Measurements from ENCODE around the gene MEDAG.

MEDAG gene

DNA sequence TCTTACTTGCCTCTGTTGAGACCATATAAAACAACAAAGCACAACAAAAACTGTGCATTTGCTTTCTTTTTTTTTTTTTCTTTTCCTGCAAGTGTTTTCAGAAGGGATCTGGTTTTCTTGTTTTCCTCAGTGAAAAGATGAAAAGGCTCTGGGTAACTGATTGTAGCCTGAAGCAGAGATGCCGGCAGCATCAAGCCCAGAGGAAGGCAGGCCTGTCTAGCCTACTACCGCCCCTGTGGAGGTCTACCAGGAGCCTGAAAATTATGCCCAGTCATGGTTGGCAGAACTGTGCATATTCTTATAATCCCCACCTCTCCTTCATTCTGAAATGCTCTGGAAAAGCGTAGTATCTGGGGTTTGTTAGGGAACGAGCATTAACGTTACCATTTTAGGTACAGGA lies 32.6 kb upstream of the MEDAG start:
- FAIRE-seq = no peak

DNA sequence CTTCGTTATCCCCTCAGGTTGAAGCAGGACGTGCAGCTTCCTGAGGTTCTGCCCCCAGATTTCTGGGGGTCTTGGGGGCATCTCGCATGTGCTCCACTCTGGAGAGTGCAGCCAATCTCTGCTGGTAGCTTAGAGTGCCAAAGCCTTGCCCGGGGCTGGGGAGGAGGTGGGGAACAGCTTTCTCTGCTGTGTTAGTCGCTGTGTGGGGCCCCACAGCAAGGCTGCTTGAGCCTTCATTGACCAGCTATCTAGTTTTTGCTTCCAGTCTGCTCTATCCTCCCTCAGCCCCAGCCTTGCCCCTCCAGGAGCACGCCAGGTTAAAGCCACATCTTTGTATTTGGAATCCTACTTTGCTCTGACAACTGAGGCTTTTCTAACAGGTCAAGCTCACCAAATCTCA lies 32.0 kb upstream of the MEDAG start:
- no peak for FAIRE-seq

- no peak for FAIRE-seq
These were observed 31.5 kb upstream of the MEDAG start for GRCh38 chr13:30874561-30874960.

DNA sequence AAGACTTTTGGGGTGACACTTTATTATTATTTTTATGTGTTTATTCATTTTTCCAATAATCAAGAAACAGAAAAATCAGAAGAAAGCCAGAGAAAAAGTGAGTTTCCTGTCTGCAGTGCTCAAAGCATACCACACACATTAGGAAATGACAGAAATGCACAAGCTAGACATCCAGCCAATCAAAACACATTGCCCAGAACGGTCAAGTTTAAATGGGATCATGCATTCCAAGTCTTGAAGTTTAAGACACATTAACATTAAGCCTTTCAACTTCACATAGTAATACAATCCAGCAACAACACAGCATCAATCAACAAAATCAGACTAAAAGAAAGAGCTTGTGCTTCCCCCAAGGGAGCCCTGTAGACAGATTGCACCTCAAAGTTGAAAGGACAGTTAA lies 28.7 kb upstream of the MEDAG start:
- no peak for FAIRE-seq

GRCh38 chr13:30880151-30880855 lies 25.8 kb upstream of the MEDAG start:
- no peak for FAIRE-seq

GRCh38 chr13:30880856-30881155 lies 25.3 kb upstream of the MEDAG start:
- FAIRE-seq = no peak

GRCh38 chr13:30881191-30881651 lies 24.9 kb upstream of the MEDAG start:
- FAIRE-seq = no peak

GRCh38 chr13:30882026-30882850 lies 23.8 kb upstream of the MEDAG start:
- no peak for FAIRE-seq

DNA sequence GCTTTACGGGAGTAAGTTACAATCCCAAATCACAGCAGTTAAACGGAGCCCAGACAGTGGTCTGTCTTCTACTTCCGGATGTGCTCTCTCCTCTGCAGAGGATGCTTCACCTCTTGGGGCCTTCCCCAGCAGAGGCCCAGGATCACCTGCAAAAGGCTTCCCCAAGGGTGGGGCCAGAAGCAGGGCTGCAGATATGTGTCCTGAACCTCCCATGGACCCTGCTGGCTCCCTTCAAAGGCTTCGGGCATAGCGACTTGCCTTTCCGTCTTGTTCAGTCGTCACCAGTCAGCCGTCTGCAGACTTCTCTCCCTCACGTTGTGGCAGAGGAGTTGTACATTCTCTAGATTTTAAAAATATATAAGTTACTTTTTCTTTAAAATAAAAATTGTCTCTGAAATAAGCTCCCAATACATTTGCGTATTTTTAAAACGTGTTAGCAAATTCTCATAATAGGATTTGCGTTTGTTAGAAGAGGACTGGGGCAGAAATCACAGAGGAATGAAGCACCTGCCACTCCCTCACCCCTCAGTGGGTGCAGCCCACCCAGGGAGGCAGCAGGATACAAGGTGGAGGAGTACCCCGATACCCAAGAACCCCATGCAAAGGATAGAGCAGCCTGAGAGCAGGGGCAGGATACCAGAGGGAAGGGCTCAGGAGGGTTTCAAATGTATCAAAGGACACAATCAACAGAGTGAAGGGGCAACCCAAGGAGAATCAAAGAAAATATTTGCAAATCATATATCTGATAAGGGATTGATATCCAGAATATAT lies 22.9 kb upstream of the MEDAG start:
- no peak for FAIRE-seq

- FAIRE-seq = no peak
These were observed 21.5 kb upstream of the MEDAG start for GRCh38 chr13:30884543-30884942.

DNA sequence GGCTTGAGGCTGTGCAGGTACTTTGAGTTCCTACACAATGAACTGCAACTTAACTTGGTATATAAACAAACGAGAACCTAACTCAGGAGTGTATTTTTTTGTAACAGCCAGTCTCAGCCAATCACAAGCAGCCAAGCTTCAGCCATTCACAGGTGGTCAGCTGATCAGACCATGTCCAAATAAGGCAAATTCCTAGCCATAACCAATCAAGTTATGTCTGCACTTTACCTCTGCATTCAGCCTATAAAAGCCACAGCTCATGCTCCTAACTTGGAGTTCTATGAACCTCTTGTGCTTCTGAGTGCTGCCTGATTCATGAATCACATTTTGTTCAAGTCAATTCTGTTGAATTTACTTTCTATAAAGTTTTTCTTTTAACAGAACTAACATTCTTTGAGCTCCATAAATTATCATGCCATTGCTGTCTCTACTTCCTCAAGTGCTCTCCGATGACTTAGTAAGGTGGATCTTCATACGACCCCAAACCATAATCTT lies 16.8 kb upstream of the MEDAG start:
- no peak for FAIRE-seq

DNA sequence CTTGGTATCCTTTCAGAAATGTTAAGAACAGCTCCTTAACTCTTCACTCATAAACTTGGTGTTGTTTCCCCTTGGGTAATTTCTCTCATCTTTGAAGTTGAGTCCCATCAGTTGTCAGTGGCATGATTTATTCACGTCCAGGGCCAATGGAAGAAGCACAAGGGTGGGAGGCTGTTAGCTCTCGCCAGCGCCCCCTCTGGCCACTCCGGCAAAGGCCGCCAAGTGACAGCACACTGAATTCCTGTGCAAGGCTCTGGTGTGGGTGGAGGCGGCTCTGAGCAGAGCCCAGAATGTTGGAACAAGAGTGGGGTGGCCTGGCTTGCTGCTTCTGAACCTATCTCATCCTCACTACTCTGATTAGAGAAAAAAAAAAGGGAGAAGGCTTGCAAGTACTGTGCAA lies 13.1 kb upstream of the MEDAG start:
- FAIRE-seq = no peak

DNA sequence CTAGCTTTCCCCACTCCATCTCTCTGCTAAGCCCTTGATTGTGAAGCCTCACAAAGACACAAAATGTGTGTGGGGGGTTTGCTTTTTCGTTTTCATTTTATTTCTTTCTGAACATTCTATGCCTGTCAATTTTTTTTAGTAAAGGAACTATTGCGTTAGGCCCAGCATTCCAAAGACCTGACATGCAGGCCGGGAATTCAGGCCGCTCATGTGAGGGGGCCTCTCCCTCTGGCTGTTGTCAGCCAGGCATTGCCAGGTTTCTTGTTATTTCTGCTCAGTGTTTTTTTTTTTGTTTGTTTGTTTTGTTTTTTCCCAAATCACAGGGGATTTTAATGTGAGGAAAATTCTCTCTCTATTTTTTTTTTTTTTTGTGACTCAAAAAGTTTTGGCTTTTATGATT lies 10.3 kb upstream of the MEDAG start:
- FAIRE-seq = no peak

DNA sequence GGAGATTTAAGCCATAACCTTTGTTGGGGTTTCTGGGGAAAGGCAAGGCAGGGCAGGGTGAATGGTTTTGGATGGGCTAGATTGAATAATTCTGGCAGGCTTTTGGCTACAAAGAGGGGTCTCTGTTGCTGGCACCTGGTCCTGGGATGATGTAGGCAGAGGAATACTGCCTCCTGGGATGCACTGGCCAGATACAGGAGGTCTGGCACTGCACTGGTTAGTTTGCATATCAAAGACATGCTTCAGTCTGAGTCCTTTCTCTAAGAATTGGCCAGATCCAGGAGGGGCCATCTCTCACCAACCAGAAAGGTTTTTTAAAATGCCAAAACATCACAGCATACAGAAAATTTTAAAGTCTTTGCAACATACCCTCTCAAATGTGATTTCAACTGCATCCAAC lies 8.0 kb upstream of the MEDAG start:
- no peak for FAIRE-seq

- FAIRE-seq = no peak
These were observed 7.3 kb upstream of the MEDAG start for GRCh38 chr13:30898678-30899241.

GRCh38 chr13:30900436-30900835 lies 5.6 kb upstream of the MEDAG start:
- FAIRE-seq = no peak

DNA sequence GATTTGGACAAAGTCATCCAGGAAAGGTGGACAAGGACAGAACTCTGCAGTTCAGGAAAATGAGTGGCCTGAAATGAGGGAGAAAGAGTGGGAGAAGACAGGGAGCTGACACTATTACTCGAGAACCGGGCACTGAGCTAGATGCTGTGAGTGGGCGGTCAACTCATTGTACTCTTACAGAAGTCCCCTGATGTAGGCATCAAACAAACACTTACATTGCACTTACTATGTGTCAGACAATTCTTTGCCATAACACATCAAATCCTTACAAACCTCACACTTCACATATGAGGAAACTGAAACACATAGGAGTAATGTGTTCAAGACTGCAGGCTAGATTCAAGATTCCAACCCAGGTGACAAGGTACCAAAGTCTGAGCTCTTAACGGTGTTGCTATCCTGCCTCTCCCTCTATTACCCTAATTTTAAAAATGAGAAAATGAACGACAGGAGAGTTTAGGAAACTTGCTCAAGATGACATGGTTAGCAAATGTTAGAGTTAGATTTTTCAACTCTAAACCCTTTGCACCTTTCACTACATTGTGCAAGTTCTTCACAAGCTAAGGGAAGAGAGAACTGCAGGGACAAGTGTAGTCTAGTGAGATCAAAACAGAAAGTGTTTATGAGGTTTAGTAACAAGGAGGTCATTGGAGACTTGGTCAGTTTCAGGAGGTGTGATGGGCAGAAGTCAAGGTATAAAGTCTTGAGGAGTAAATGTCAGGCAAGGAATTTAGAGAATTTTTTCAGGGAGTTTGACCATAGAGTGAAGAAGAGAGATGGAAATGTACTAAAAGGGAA lies 4.9 kb upstream of the MEDAG start:
- no peak for FAIRE-seq

DNA sequence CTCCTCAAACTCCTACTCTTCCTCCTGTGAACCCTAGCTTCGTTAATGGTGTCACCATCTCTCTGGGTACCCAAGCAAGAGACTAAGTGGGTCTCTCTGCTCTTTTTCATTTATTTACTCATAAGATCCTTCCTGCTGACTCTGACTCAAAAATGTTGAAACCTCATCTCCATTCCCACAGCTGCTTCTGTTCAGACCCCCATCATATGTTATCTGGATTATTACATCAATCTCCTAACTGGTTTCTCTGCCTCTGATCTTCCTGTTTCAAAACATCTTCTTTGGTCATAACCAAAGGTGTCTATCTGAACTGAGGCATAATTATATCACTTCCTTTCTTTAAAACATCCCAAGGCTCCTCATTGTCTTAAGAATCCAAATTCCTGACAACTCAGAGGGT lies 2.0 kb upstream of the MEDAG start:
- no peak for FAIRE-seq

DNA sequence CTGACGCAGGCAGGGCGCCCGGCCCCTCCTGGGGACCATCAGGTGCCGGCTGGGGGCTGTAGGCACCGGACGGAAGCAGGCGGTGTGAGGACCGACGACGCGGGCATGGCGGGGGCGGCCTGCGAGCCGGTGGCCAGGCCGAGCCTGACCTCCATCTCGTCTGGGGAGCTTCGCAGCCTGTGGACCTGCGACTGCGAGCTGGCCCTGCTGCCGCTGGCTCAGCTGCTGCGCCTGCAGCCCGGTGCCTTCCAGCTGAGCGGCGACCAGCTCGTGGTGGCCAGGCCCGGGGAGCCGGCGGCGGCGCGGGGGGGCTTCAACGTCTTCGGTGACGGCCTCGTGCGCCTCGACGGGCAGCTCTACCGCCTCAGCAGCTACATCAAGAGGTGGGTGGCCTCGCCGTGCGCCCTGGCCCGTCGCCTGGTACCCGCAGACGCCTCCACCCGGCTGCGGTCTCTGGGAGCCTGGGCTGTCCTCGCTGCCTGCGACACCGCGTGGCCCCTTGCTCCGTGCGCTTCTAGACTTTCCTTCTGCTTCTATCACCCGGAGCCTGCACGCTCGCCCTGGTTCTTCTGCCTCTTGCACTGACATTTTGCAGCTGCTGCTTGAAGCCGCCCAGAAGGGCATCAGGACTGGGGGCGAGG lies 460 bp downstream of the MEDAG start:
- no peak for FAIRE-seq

DNA sequence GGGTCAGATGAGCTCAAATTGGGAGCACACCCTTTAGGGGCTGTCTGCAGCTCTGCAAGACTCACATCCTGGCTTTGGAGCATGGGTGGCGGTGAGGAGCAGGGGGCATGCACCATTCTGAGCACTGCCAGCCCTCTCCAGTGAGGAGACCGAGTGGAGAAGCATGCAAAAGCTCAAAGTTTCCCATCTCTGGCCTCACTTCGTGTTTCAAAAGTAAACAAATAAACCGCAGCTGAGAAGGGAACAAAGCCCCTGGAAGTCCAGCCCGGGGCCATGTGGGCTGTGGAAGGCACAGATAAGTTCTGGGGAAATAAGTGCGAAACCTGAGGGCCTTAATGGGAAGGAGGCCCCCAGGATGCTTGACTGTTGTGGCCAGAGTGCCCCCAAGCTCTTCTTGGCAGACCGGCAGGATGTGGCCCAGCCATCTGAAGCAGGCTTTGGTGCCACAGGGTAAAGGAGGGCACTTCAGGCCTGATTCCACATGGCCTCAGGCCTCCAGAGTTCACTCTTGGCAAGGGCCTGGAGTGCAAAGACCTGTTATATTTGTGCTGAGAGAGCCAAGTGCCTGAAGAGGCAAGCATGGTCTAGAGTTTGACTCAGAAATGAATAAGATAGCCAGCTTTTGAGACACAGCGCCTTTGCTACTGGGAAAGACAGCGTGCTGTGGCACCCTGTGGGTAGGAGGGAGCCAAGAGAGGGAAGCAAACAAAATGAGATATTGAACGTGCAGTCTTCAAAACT lies 1.2 kb downstream of the MEDAG start:
- FAIRE-seq = no peak

- FAIRE-seq = no peak
These were observed 2.4 kb downstream of the MEDAG start for GRCh38 chr13:30908416-30908980.

All from G401.6 (cell line).